Colonic mucosa (tissue), 4 donors: ENCODE measurements around the gene FCN3. TPM values are rescaled to one million over a fixed set of nuclear protein-coding genes. Genes with fewer than 3 reads are reported as not detected.

Source experiments
- DNase-seq: peaks from one replicate; pipeline ENCODE4 v3.0.0-alpha.2; 2020
- H3K27ac ChIP-seq: fragments of 200-600 bp; one replicate; pipeline ENCODE4 v1.8.0; 2021
- H3K27me3 ChIP-seq: fragments of 200-600 bp; one replicate; pipeline ENCODE4 v1.8.0; 2021
- H3K36me3 ChIP-seq: fragments of 200-600 bp; one replicate; pipeline ENCODE4 v1.8.0; 2021
- H3K4me1 ChIP-seq: fragments of 200-600 bp; one replicate; pipeline ENCODE4 v1.8.0; 2021; ENCODE audit warnings: mild to moderate bottlenecking
- H3K4me3 ChIP-seq: fragments of 200-600 bp; one replicate; pipeline ENCODE4 v1.8.0; 2021
- H3K9ac ChIP-seq, 2 donors: one replicate each; pipeline ENCODE4 v1.7.0; 2013; ENCODE audit warnings: control low read depth in 2 of 2, low read depth in 2 of 2, low read length in 2 of 2
- H3K9me3 ChIP-seq: fragments of 200-600 bp; one replicate; pipeline ENCODE4 v1.8.0; 2021
- intact Hi-C: fragments of 100-400 bp; cut with DNase I; formaldehyde crosslinking; loops from one replicate; pipeline ENCODE4 v1.14.1; 2022
- total RNA-seq, 2 donors: library from RNA; stranded (reverse); fragmentation: NEBNext Ultra II Directional in 1 of 2; extraction: Animal tissue kit (Norgen Biotek cat#: 25700) in 1 of 2; gene quantifications; one replicate each; pipeline ENCODE4 v1.2.1, GENCODE V29; 2021
- TF ChIP-seq, protein P1 (sequence below): fragments of 200-600 bp; IDR thresholded peaks from one replicate; pipeline ENCODE4 v1.8.0; 2022; ENCODE audit warnings: antibody characterized with exemption, mild to moderate bottlenecking
- donor health status: healthy.
- donor health status: DM: no; HTN: no; CAD: no.
- donor health status: DM: no; HTN: no; CAD: no.

Gene FCN3
- 1 to 10 TPM in 1 of 2 donors, under 1 TPM in 1; 0.42 to 1.5 TPM for total RNA-seq

DNA sequence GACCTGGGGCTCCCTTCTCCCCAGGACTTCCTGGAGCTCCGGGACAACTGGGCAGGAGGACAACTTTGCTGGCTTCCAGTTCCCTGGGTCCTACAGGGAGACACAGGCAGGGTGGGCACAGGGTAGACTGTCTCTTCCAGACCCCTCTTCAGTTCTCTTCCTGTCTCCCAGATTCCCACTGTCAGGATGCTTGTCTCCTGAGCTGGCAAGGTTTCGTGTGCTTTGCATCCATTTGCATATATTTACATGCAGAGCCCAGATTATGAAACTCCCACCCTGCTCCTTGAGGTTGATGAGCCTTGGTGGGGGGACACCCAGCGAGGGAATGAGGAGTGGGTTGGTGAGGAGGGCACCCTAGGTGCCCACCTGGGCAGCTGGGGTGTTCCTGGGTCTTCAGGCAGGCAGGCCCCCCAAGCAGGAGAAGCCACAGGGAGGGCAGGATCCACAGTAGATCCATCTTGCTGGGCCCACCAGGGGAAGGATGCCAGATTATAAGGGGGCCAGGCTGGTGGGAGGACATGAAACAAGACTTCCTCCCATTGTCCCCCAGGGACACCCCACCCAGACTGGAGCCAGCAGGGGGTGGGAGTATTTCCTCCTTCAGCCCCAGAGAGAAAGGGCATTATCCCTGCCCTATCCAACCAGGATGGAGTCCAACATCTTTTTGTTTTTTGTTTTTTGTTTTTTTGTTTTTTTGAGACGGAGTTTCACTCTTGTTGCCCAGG, at the start of gene FCN3:
Gene FCN3, minus strand, starts transcription at position 463 of the 725 bp plus-strand sequence. Its CDS starts 6 bp downstream, at position 457.
- no peak for DNase-seq
- no peaks in the 10 kb centered on the region for H3K4me1 ChIP-seq
- H3K4me3 ChIP-seq, result no peak within 1 kb of the TSS
- no peak within 1 kb of the TSS for H3K27ac ChIP-seq
- no peaks in the 10 kb centered on the region for H3K36me3 ChIP-seq
- no peak within 1 kb of the TSS for H3K9ac ChIP-seq
- H3K9me3 ChIP-seq, result no peaks in the 10 kb centered on the region
- intact Hi-C loops, result no loop called here
- TF ChIP-seq, protein P1, sequence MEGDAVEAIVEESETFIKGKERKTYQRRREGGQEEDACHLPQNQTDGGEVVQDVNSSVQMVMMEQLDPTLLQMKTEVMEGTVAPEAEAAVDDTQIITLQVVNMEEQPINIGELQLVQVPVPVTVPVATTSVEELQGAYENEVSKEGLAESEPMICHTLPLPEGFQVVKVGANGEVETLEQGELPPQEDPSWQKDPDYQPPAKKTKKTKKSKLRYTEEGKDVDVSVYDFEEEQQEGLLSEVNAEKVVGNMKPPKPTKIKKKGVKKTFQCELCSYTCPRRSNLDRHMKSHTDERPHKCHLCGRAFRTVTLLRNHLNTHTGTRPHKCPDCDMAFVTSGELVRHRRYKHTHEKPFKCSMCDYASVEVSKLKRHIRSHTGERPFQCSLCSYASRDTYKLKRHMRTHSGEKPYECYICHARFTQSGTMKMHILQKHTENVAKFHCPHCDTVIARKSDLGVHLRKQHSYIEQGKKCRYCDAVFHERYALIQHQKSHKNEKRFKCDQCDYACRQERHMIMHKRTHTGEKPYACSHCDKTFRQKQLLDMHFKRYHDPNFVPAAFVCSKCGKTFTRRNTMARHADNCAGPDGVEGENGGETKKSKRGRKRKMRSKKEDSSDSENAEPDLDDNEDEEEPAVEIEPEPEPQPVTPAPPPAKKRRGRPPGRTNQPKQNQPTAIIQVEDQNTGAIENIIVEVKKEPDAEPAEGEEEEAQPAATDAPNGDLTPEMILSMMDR, result no peak
- no peaks in the 10 kb centered on the region for H3K27me3 ChIP-seq

DNA sequence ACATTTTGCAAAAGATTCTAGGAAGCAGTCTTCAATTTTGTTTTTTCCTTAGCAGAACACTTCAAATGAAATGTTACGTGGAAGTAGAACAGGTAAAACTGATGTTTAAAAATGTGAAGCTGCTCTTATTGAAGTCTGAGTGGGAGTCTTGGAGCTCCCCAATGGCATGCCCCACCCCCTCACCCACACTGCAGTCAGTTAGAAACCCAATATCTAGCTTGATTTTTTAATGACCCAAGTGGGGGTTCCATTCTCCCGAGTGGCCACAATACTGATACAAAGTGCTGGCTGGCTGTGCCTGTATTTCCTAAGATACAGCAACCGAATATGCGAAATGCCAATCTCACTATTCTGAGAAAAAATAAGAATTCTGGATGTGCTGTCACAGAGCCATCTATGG, 49.1 kb upstream of the FCN3 start:
- H3K27ac ChIP-seq, result no peak overlapping the region
- no peak overlapping the region for H3K9ac ChIP-seq
- H3K27me3 ChIP-seq, result no peaks in the 10 kb centered on the region
- intact Hi-C loops, result no loop called here
- no peaks in the 10 kb centered on the region for H3K36me3 ChIP-seq
- no peaks in the 10 kb centered on the region for H3K4me1 ChIP-seq
- TF ChIP-seq, protein P1, result no peak
- H3K9me3 ChIP-seq, result no peaks in the 10 kb centered on the region
- no peak for DNase-seq
- H3K4me3 ChIP-seq, result no peak overlapping the region

DNA sequence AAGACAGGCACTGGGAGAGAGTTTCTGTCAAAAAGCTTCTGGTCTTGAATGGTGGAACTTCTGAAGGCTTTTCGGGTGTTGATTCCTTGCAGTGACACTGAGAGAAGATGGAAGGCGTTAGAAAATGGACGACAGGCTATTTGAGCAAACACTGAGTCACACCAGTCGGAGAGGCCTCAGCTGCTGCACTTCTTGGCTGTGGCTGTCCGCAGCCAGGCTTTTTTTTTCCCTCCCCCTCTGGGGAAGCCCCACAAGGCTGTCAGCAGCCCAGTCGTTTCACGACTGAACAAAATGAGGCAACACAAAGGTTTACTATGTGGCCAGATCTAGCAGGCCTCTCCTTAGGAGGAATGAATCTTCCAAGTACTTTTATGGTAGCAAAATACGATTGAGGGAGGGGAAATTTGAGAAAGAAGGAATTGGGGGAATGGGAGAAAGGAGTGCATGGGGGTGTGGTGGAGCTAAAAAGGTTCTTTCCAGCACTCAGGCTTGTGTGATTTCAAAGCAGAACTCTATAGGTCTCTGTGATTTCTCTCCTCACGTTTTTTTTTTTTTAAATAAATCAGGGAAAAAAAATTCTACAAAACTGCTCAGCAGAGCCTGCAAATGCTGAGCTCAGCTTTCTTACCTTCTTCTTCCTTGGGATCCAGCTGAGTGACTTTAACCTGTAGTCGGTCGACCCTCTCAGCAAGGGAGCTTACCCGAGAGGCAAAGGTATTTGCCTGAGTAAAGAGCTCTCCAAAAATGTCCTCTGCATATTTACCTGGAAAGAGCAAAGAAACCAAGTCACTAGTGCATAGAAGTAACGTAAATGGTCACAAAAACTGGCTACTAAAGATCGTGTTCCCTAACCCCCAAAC, 43.9 kb upstream of the FCN3 start:
- Histone ChIP-seq H3K9ac (no peak overlapping the region), H3K4me1 (no peaks in the 10 kb centered on the region), H3K4me3 (no peak overlapping the region), H3K36me3 (peaks cover 4% of the 10 kb centered on the region), H3K27ac (peak overlapping the region; percentile 34), H3K27me3 (no peaks in the 10 kb centered on the region), H3K9me3 (no peaks in the 10 kb centered on the region)
- intact Hi-C loops, result loop anchor here (5.0 kb wide), 2 partner anchors 54 to 189 kb away; no protein-coding TSS in a partner anchor
- TF ChIP-seq, protein P1, result no peak
- peak; percentile 60 for DNase-seq

DNA sequence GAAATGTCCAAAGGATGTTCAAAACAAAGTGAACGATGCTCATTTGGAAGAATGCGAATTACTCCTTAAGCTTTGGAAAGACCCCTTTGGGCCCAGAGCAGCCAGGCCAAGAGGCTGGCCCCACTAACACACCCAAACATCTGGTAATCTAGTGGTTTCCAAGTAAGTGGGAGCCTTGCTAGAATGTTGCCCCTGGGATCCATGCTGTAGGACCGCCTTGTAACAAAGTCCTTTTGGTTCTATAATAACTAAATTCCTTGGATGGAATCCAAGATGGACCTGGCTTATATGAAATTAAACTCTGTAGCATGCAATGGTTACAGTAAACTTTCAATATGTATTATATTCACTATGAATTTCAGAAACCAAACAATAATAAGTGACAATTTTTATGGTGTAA, 43.1 kb upstream of the FCN3 start:
- H3K9ac ChIP-seq, result no peak overlapping the region
- H3K9me3 ChIP-seq, result no peaks in the 10 kb centered on the region
- H3K4me3 ChIP-seq, result no peak overlapping the region
- intact Hi-C loops, result loop anchor here (5.0 kb wide), 2 partner anchors 55 to 190 kb away; no protein-coding TSS in a partner anchor
- H3K36me3 ChIP-seq, result peaks cover 8% of the 10 kb centered on the region
- TF ChIP-seq, protein P1, result no peak
- H3K4me1 ChIP-seq, result no peaks in the 10 kb centered on the region
- H3K27ac ChIP-seq, result peak overlapping the region; percentile 34
- DNase-seq, result no peak
- H3K27me3 ChIP-seq, result no peaks in the 10 kb centered on the region

DNA sequence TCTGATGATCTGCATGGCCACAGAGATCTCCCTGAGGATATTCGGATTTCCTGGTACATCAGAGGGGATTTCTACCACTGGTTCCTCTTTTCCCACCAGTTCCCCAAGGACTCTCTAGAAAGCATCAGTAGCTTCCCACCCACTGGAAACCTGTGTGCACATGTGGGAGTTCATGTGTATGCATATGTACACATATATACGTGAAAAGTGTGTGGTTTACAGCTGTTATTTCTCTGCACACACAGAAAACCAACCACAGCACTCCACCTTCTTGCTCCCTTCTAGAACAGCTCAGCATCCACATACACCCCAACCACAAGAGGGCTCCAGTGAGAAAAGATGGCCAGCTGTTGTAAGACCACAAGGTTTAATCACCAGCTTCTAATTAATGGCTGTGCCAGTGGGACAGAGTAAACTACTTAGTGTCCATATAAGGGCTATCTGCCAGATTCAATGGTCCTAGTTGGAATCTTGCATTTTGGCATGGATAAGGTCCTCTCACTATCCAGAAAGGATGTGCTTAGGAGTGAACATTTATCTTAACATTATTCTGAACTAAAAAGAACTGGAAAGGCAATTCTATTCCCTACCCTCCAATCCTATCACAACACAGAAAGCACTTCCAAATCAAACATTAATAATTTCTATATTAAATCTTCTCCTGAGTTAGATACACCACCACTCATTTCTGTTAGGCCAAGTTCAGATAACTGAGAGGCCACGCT, 41.9 kb upstream of the FCN3 start:
- Histone ChIP-seq H3K36me3 (peaks cover 18% of the 10 kb centered on the region), H3K4me1 (no peaks in the 10 kb centered on the region), H3K27me3 (no peaks in the 10 kb centered on the region), H3K9ac (no peak overlapping the region), H3K27ac (no peak overlapping the region), H3K9me3 (no peaks in the 10 kb centered on the region), H3K4me3 (no peak overlapping the region)
- DNase-seq, result peak; percentile 56
- intact Hi-C loops, result loop anchor here (5.0 kb wide), 2 partner anchors 56 to 191 kb away; no protein-coding TSS in a partner anchor
- TF ChIP-seq, protein P1, result peak; percentile 64
